Activated CD4-positive, alpha-beta T cell treated with anti-CD3 and anti-CD28 coated beads for 36 hours (primary cell): Measurements from ENCODE around the gene SLC4A9. TPM values are rescaled to one million over a fixed set of nuclear protein-coding genes. Genes with fewer than 3 reads are reported as not detected.

Experiments
- ATAC-seq: fragments of 200-7000 bp; cut with Tn5 transposase; one replicate; pipeline ENCODE4 v1.10.0; 2021; ENCODE audit warnings: mild to moderate bottlenecking, moderate library complexity
- CTCF ChIA-PET: fragments of 350-600 bp; sonication (Branson Sonifier 250); formaldehyde crosslinking; loops from one replicate; lab custom pipeline; 2021; ENCODE audit warnings: antibody characterized with exemption; lab: Charles Lee
- POLR2A ChIA-PET: fragments of 350-600 bp; sonication (Branson Sonifier 250); formaldehyde crosslinking; loops from one replicate; lab custom pipeline; 2021; ENCODE audit warnings: antibody characterized with exemption, inconsistent platforms; lab: Charles Lee
- DNase-seq: peaks from one replicate; pipeline ENCODE4 v3.0.0-alpha.2; 2020
- H3K27ac Mint-ChIP-seq: one replicate; pipeline ENCODE4 v1.8.0; 2021; ENCODE audit warnings: mixed read lengths
- H3K27me3 Mint-ChIP-seq: one replicate; pipeline ENCODE4 v1.8.0; 2021; ENCODE audit warnings: mixed read lengths
- H3K36me3 Mint-ChIP-seq: one replicate; pipeline ENCODE4 v1.8.0; 2021; ENCODE audit warnings: low read depth, mixed read lengths
- H3K4me1 Mint-ChIP-seq: one replicate; pipeline ENCODE4 v1.8.0; 2021; ENCODE audit warnings: mixed read lengths
- H3K4me3 Mint-ChIP-seq: one replicate; pipeline ENCODE4 v1.8.0; 2021; ENCODE audit warnings: mild to moderate bottlenecking, moderate library complexity, mixed read lengths
- H3K9me3 Mint-ChIP-seq: one replicate; pipeline ENCODE4 v1.8.0; 2021; ENCODE audit warnings: low read depth, mixed read lengths
- intact Hi-C, 2 experiments: fragments of 100-400 bp; cut with DNase I in 1 of 2; cut with micrococcal nuclease in 1 of 2; formaldehyde crosslinking; loops; one replicate each; pipeline versions ENCODE4 v1.14.2 to v1.15.1; 2022 to 2024; cut with DNase I, micrococcal nuclease
- total RNA-seq, 2 experiments: library from RNA; stranded (reverse); gene quantifications; one replicate each; pipeline ENCODE4 v1.2.3, GENCODE V29; 2021

The SLC4A9 gene
- total RNA-seq, 2 experiments from 2014 or later: 0.21 to 0.73 TPM

DNA sequence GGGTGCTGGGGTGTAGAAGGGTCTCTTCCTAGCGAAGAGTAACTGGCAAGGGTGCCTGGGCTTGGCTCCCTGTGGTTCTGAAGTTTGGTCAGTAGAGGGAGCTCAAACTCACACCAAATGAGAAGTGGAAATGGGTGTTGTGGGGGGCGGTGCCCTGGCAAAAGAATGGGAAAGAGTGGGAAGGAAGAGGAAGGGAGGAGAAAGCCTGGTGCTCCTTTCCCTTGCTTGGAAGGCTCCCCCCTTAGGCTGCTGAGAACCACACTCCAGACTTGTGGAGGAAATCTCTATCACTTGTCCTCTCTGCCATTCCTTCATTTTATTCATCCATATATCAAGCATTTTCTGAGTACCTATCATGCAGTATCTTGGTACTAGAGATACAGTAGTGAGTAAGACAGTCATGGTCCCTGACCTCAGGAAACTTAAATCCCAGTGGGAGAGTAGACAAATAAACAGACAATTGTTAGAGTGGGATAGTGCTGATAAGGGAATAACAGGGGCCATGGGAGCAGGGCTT lies 13.0 kb downstream of the SLC4A9 start:
- Mint-ChIP-seq H3K27ac (no peak overlapping the region), H3K27me3 (no peaks in the 10 kb centered on the region), H3K4me1 (no peaks in the 10 kb centered on the region), H3K9me3 (no peaks in the 10 kb centered on the region), H3K36me3 (no peaks in the 10 kb centered on the region), H3K4me3 (no peak overlapping the region)
- CTCF ChIA-PET: interaction anchor here (0.6 to 3.1 kb wide), 36 partner anchors 9 to 350 kb away, joined by 3 to 20 read pairs (median 4); partner anchors contain the start of genes HBEGF, IK, NDUFA2 and SLC4A9
- peak; percentile 60 for DNase-seq
- peak; percentile 73 for ATAC-seq
- intact Hi-C loops: loop anchor here (1.0 to 5.0 kb wide), 3 partner anchors 262 to 347 kb away; partner anchors contain the start of gene TMCO6 (in 1 of the 2)
- POLR2A ChIA-PET: no interaction called here

DNA sequence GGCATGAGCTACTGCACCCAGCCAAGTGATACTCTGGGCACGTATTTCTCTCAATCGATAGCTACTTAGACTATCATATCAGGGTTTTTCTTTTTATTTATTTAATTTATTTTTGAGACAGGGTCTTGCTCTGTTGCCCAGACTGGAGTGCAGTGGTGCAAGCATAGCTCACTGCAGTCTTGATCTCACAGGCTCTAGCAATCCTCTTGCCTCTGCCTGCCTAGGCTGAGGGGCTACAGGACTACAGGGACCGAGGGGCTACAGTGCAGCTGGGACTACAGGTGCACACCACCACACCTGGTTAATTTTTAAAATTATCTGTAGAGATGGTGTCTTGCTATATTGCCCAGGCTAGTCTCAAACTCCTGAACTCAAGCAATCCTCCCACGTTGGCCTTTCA lies 21.4 kb downstream of the SLC4A9 start:
- H3K36me3 Mint-ChIP-seq: no peaks in the 10 kb centered on the region
- no peaks in the 10 kb centered on the region for H3K27me3 Mint-ChIP-seq
- DNase-seq: no peak
- no peaks in the 10 kb centered on the region for H3K9me3 Mint-ChIP-seq
- no peak overlapping the region for H3K27ac Mint-ChIP-seq
- ChIA-PET CTCF (interaction anchor here (0.6 to 2.2 kb wide), 6 partner anchors 8 to 137 kb away, joined by 3 to 19 read pairs (median 4); no protein-coding TSS in a partner anchor), POLR2A (no interaction called here)
- no peak for ATAC-seq
- H3K4me3 Mint-ChIP-seq: no peak overlapping the region
- peaks cover 14% of the 10 kb centered on the region for H3K4me1 Mint-ChIP-seq
- intact Hi-C loops: no loop called here

DNA sequence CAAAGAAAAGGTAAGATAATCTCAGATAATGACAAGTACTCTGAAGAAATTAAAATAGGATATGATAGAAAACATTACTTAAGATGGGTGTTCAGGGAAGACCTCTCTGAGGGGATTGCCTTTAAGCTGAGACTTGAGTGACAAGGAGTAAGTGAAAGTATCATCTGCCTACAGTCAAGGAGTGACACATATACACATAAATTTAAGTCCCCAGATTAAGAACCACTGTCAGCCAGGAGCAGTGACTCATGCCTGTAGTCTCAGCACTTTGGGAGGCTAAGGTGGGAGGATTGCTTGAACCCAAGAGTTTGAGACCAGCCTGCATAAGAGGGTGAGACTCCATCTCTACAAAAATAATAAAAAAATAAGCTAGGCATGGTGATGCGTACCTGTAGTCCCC lies 22.0 kb downstream of the SLC4A9 start:
- peaks cover 14% of the 10 kb centered on the region for H3K4me1 Mint-ChIP-seq
- no peak overlapping the region for H3K27ac Mint-ChIP-seq
- no peak overlapping the region for H3K4me3 Mint-ChIP-seq
- intact Hi-C loops: no loop called here
- H3K27me3 Mint-ChIP-seq: no peaks in the 10 kb centered on the region
- ChIA-PET POLR2A (interaction anchor here (0.6 kb wide), 2 partner anchors 91 to 259 kb away, joined by 3 to 4 read pairs; no protein-coding TSS in a partner anchor), CTCF (interaction anchor here (0.6 to 2.2 kb wide), 7 partner anchors 9 to 142 kb away, joined by 3 to 19 read pairs (median 4); no protein-coding TSS in a partner anchor)
- no peaks in the 10 kb centered on the region for H3K9me3 Mint-ChIP-seq
- ATAC-seq (peak; percentile 100), DNase-seq (peak; percentile 54)
- H3K36me3 Mint-ChIP-seq: no peaks in the 10 kb centered on the region

DNA sequence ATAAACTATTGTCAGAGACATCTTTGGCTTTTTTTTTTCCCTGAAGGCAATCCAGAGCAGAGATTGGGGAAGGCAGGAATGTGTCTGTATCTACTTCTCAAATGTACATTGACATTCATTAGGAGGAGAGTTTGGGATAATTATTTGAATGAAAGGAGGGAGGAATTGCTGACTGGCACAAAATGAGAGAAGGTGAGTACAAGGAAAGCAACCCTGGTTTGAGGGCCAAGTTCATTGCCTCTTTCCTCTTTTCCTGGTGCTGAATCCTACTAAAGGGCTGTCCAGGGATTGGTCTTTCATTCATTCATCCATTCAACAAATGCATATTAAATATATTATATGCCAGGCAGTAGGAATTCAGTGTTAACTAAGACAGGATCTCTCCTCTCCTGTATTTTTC lies 22.9 kb downstream of the SLC4A9 start:
- ChIA-PET CTCF (interaction anchor here (0.6 to 2.2 kb wide), 5 partner anchors 9 to 139 kb away, joined by 3 to 19 read pairs (median 4); no protein-coding TSS in a partner anchor), POLR2A (no interaction called here)
- ATAC-seq: no peak
- Mint-ChIP-seq H3K27ac (no peak overlapping the region), H3K4me1 (peaks cover 14% of the 10 kb centered on the region), H3K27me3 (no peaks in the 10 kb centered on the region), H3K36me3 (no peaks in the 10 kb centered on the region), H3K4me3 (no peak overlapping the region), H3K9me3 (no peaks in the 10 kb centered on the region)
- intact Hi-C loops: no loop called here
- DNase-seq: no peak

DNA sequence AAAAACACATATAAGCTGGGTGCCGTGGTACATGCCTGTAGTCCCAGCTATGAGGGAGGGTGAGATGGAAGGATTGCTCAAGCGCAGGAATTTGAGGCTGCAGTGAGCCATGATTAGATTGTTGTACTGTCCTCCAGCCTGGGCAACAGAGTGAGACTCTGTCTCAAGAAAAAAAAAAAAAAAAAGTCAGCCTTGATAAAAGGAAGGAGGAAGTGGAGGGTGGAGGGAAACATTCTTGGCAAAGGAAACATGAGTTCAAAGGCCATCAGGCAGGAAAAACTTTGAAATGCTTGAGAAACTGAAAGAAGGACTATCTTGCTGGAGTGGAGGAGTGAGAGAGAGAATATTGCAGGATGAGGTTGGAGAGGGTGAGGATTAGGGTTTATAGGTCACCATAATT lies 23.3 kb downstream of the SLC4A9 start:
- Mint-ChIP-seq H3K36me3 (no peaks in the 10 kb centered on the region), H3K9me3 (no peaks in the 10 kb centered on the region), H3K4me3 (no peak overlapping the region), H3K27ac (no peak overlapping the region), H3K4me1 (peaks cover 14% of the 10 kb centered on the region), H3K27me3 (no peaks in the 10 kb centered on the region)
- DNase-seq: no peak
- intact Hi-C loops: no loop called here
- ChIA-PET CTCF (interaction anchor here (3.4 kb wide), 1 partner anchor 11 kb away, joined by 16 read pairs; no protein-coding TSS in a partner anchor), POLR2A (no interaction called here)
- no peak for ATAC-seq

DNA sequence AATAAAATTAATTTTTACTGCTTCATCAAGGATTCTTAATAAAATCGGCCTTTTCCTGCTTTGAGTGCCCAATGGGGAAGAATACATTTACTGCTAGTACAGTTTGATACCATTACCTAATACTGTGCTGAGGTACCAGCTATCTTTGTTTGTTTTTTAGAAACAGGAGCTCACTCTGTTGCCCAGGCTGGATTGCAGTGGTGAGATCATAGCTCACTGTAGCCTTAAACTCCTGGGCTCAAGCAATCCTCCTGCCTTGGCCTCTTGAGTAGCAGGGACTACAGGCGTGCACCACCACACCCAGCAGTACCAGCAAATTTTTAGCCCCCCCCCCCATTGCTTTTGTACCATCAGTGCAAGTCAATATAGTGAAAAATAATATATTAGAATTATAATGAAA lies 28.1 kb downstream of the SLC4A9 start:
- ChIA-PET CTCF (interaction anchor here (0.6 to 1.8 kb wide), 5 partner anchors 15 to 247 kb away, joined by 3 to 7 read pairs (median 4); no protein-coding TSS in a partner anchor), POLR2A (no interaction called here)
- no peaks in the 10 kb centered on the region for H3K27me3 Mint-ChIP-seq
- no peak overlapping the region for H3K27ac Mint-ChIP-seq
- peaks cover 2% of the 10 kb centered on the region for H3K36me3 Mint-ChIP-seq
- no peaks in the 10 kb centered on the region for H3K9me3 Mint-ChIP-seq
- peaks cover 3% of the 10 kb centered on the region for H3K4me1 Mint-ChIP-seq
- DNase-seq: no peak
- no peak overlapping the region for H3K4me3 Mint-ChIP-seq
- no peak for ATAC-seq
- intact Hi-C loops: no loop called here

DNA sequence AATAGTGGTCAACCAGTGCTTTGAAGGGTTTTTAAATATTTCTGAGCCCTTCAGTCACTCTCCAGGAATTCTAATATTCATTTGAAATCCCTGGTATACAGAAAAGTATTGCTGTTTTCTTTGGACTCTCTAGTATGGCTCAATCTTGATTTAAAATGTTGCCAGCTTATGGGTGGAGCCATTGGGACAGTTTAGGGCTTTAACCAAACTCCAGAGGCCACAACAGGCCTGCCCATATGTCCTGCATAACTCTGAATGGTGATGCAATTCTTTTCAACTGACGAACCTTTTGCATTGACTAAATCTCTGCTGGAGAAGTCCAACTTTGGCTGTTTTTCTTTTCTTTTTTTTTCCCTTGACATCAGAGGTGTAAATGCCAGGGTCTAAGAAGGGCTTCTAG lies 31.3 kb downstream of the SLC4A9 start:
- ChIA-PET POLR2A (no interaction called here), CTCF (interaction anchor here (1.3 to 1.5 kb wide), 2 partner anchors 9 to 10 kb away, joined by 4 to 6 read pairs; partner anchors contain the start of gene ANKHD1)
- H3K27me3 Mint-ChIP-seq: no peaks in the 10 kb centered on the region
- DNase-seq (no peak), ATAC-seq (no peak)
- no peak overlapping the region for H3K4me3 Mint-ChIP-seq
- no peaks in the 10 kb centered on the region for H3K4me1 Mint-ChIP-seq
- intact Hi-C loops: no loop called here
- no peaks in the 10 kb centered on the region for H3K9me3 Mint-ChIP-seq
- H3K36me3 Mint-ChIP-seq: peaks cover 2% of the 10 kb centered on the region
- no peak overlapping the region for H3K27ac Mint-ChIP-seq

DNA sequence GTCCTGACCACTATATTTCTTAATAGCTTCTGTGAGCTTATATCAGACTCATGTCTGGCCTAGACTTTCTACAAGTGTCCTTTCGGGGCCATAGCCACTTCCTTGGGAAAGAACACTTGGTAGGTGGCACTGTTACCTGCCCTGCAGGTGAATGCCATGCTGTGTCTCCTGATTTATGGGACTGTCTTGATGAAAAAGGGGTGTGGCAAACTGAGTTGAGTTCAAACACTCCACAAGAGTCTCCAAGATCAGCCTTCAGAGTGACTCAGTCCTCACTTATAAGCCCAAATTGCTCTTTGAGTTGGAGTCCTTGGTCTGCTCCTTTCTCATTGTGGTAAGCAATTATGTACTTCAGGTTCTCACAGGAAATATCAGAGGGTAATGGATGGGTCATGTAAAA lies 31.7 kb downstream of the SLC4A9 start:
- no peak for ATAC-seq

DNA sequence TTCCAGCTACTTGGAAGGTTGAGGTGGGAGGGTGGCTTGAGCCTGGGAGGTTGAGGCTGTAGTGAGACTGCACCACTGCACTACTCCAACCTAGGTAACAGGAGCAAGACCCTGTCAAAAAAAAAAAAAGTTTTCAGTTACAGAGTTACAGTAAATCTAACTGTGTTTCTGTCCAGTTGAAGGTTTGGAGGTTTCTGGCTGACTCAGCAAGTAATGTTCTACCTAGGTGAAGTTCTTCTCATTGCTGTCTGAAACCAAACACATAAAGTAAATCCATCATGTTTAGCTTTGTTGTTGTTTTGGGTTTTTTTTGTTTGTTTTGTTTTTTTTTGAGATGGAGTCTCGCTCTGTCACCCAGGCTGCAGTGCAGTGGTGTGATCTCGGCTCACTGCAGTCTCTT lies 33.7 kb downstream of the SLC4A9 start:
- ATAC-seq (no peak), DNase-seq (no peak)
- H3K27me3 Mint-ChIP-seq: no peaks in the 10 kb centered on the region
- no peak overlapping the region for H3K27ac Mint-ChIP-seq
- intact Hi-C loops: no loop called here
- H3K4me3 Mint-ChIP-seq: no peak overlapping the region
- H3K36me3 Mint-ChIP-seq: peaks cover 2% of the 10 kb centered on the region
- ChIA-PET POLR2A (no interaction called here), CTCF (interaction anchor here (0.7 to 1.5 kb wide), 4 partner anchors 13 to 1093 kb away, joined by 3 to 4 read pairs (median 4); no protein-coding TSS in a partner anchor)
- H3K4me1 Mint-ChIP-seq: no peaks in the 10 kb centered on the region
- no peaks in the 10 kb centered on the region for H3K9me3 Mint-ChIP-seq

More for the DNA sequence above, 31.7 kb downstream of the SLC4A9 start:
- Mint-ChIP-seq H3K9me3 (no peaks in the 10 kb centered on the region), H3K4me1 (no peaks in the 10 kb centered on the region), H3K27ac (no peak overlapping the region), H3K36me3 (peaks cover 2% of the 10 kb centered on the region), H3K4me3 (no peak overlapping the region), H3K27me3 (no peaks in the 10 kb centered on the region)
- POLR2A ChIA-PET: no interaction called here
- DNase-seq: no peak
- CTCF ChIA-PET: interaction anchor here (1.3 to 1.5 kb wide), 2 partner anchors 9 kb away, joined by 4 to 6 read pairs; partner anchors contain the start of gene ANKHD1
- intact Hi-C loops: no loop called here

DNA sequence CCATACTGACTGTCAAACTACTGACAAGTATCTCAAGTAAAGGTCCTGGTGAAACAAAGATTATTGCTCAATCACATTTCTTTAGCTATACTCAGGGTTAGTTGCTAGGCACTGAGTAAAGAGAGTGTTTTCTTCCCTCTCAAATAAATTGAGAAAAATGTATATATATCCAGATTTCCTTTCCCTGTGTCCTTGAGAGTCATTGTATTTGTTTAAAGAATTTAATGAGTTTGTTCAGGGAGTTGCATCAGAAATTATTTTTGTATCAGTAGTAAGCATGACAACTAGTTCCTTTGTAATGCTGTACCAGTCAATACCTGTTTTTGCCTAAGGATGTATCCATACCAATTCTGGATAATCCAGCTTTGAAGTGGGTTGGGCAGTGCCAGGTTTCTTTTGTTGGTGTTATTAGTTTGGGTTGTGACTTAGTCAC lies 38.4 kb downstream of the SLC4A9 start:
- ChIA-PET CTCF (no interaction called here), POLR2A (no interaction called here)
- peaks cover 4% of the 10 kb centered on the region for H3K4me1 Mint-ChIP-seq

DNA sequence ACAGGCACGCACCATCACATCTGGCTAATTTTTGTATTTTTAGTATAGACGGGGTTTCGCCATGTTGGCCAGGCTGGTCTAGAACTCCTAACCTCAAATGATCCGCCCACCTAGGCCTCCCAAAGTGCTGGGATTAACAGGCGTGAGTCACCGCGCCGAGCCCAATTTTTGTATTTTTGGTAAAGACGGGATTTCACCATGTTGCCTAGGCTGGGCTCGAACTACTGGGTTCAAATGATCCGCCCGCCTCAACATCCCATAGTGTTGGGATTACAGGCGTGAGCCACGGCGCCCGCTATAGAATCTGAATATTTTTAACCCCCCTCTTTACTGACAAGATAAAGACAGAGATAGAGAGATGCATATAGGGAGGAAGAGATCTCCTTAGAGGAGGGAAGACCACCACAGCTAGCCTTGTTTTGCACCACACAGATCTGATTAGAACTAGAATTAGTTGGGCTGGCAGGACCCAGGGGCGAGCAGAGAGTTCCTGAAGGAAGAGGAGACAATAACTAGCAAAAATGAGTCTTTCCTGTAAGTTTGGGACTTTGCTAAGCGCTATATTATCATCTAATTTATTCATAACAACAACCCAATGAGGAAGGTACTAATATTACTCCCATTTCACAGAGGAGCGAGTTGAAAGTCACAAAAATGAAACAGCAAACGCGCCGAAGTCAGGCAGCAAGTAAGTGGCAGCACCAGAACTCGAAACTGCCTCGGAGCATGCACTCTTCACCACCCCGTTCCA lies 40.2 kb downstream of the SLC4A9 start:
- Mint-ChIP-seq H3K27me3 (no peaks in the 10 kb centered on the region), H3K4me3 (no peak overlapping the region), H3K27ac (peak overlapping the region; percentile 87), H3K9me3 (no peaks in the 10 kb centered on the region), H3K4me1 (peaks cover 17% of the 10 kb centered on the region), H3K36me3 (peaks cover 11% of the 10 kb centered on the region)
- DNase-seq (no peak), ATAC-seq (no peak)
- ChIA-PET POLR2A (interaction anchor here (0.9 to 2.5 kb wide), 4 partner anchors 239 to 311 kb away, joined by 3 to 13 read pairs (median 5); partner anchors contain the start of genes HARS1, HARS2, IK and NDUFA2), CTCF (interaction anchor here (0.7 to 1.9 kb wide), 6 partner anchors 8 to 311 kb away, joined by 4 read pairs; partner anchors contain the start of gene EIF4EBP3)
- intact Hi-C loops: loop anchor here in 1 of 2 experiments (2.0 to 5.0 kb wide), 5 partner anchors 37 to 1697 kb away; partner anchors contain the start of genes PURA, TAF7 and UBE2D2

More for the DNA sequence above, 38.4 kb downstream of the SLC4A9 start:
- no peak for ATAC-seq
- no peak overlapping the region for H3K4me3 Mint-ChIP-seq
- H3K27ac Mint-ChIP-seq: no peak overlapping the region
- intact Hi-C loops: no loop called here
- no peaks in the 10 kb centered on the region for H3K9me3 Mint-ChIP-seq
- no peak for DNase-seq
- peaks cover 5% of the 10 kb centered on the region for H3K36me3 Mint-ChIP-seq
- H3K27me3 Mint-ChIP-seq: no peaks in the 10 kb centered on the region
